ENCODE results near the gene HSPA4L.

DNA sequence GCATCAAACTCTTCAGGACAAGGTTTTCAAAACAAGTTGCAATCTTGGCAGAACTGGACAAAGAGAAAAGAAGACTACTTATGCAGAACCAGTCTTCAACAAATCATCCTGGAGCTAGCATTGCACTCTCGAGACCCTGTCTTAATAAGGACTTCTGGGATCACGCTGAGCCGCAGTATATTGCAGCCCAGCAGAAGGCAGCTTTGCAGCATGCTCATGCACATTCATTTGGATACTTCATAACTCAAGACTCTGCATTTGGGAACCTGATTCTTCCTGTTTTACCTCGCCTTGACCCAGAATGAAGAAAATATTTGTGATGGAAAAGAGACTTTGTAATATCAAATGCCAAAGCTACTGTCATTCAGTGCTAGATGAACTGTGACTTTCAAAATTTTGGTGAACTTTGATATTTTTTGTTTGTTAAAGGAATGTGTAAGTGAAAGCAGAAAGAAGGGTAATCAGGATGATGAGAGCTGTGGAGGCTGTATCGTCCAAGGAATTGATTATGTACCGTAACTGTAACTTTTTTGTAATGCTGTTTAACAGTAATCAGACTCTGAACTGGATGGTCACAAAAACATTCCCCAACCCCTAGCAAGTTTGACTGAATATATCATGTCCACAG, 27.2 kb downstream of the HSPA4L start:
- TF ChIP-seq, protein P1, sequence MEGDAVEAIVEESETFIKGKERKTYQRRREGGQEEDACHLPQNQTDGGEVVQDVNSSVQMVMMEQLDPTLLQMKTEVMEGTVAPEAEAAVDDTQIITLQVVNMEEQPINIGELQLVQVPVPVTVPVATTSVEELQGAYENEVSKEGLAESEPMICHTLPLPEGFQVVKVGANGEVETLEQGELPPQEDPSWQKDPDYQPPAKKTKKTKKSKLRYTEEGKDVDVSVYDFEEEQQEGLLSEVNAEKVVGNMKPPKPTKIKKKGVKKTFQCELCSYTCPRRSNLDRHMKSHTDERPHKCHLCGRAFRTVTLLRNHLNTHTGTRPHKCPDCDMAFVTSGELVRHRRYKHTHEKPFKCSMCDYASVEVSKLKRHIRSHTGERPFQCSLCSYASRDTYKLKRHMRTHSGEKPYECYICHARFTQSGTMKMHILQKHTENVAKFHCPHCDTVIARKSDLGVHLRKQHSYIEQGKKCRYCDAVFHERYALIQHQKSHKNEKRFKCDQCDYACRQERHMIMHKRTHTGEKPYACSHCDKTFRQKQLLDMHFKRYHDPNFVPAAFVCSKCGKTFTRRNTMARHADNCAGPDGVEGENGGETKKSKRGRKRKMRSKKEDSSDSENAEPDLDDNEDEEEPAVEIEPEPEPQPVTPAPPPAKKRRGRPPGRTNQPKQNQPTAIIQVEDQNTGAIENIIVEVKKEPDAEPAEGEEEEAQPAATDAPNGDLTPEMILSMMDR (conservative IDR thresholded peaks at IDR 0.05; ENCODE audit: low read depth, low read length), result no peak
- TF ChIP-seq EZH2phosphoT487 (IDR thresholded peaks at IDR 0.05; ENCODE audit: borderline replicate concordance, low read length), result no peak

All from PC-3 (cell line).